ENCODE results near the gene ASB3. TPM values are rescaled to one million over a fixed set of nuclear protein-coding genes. Genes with fewer than 3 reads are reported as not detected.
"Not testable (repeated sequence)": the region's sequence is repeated elsewhere in the genome, so short reads cannot be mapped to it uniquely, and the experiment has no call there.

The ASB3 gene
- total and polyA plus RNA-seq, 2 donors: 25.1 to 31.8 TPM

DNA sequence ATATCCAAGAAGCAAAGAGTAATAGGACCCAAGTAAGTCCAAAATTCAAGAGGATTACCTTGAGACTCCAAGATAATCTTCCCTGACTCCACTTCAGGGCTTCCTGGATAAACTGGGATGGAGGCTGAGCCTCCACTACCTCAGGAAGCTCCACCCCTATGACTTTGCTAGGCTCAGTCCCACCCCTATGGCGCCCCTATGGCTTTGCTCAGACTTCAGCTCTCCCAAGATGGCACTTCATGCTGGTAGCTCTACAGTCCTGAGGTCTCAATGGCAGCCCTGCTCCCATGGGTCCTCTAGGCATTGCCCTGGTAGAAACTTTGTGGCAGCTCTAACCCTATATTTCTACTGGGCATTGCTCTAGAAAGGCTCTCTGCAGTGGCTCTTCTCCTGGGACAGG lies 89.1 kb downstream of the ASB3 start:
- peaks cover 18 to 21% of the 10 kb centered on the region in 2 donors for H3K36me3 ChIP-seq (ENCODE audit: control insufficient read depth in 2 of 2, insufficient read depth in 2 of 2, low read length in 1 of 2)
- no peak overlapping the region for H3K4me3 ChIP-seq (ENCODE audit: low read length in 2 of 2)
- H3K27ac ChIP-seq (ENCODE audit: low read depth in 1 of 2, low read length in 1 of 2): no peak overlapping the region
- no peaks in the 10 kb centered on the region for H3K4me1 ChIP-seq (ENCODE audit: control insufficient read depth in 2 of 2, insufficient read depth in 2 of 2, low read length in 2 of 2)
- no peak for DNase-seq (ENCODE audit: low read depth in 6 of 9, low spot score in 9 of 9)
- H3K9me3 ChIP-seq (ENCODE audit: control insufficient read depth in 2 of 2, insufficient read depth in 1 of 2, low read length in 1 of 2): no peaks in the 10 kb centered on the region
- H3K27me3 ChIP-seq (ENCODE audit: control insufficient read depth in 2 of 2, insufficient read depth in 1 of 2, low read length in 1 of 2): no peaks in the 10 kb centered on the region
- 100% methylated on average over 1 of the region's 1 CpG for WGBS

DNA sequence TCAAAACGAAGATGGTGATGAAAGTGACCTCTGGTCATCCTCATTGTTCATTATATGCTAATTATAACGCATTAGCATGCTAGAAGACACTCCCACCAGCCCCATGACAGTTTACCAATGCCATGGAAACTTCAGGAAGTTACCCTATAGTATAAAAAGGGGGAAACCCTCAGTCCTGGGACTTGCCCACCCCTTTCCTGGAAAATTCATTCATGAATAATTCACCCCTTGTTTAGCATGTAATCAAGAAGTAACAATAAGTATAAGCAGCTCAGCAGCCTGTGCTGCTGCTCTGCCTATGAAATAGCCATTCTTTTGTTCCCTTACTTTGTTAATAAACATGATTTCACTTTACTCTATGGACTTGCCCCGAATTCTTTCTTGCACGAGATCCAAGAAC lies 89.7 kb downstream of the ASB3 start:
- DNase-seq (ENCODE audit: low read depth in 6 of 9, low spot score in 9 of 9): no peak
- Histone ChIP-seq H3K36me3 (ENCODE audit: control insufficient read depth in 2 of 2, insufficient read depth in 2 of 2, low read length in 1 of 2) (peaks cover 18 to 23% of the 10 kb centered on the region in 2 donors), H3K27me3 (ENCODE audit: control insufficient read depth in 2 of 2, insufficient read depth in 1 of 2, low read length in 1 of 2) (no peaks in the 10 kb centered on the region), H3K4me1 (ENCODE audit: control insufficient read depth in 2 of 2, insufficient read depth in 2 of 2, low read length in 2 of 2) (no peaks in the 10 kb centered on the region), H3K27ac (ENCODE audit: low read depth in 1 of 2, low read length in 1 of 2) (no peak overlapping the region), H3K4me3 (ENCODE audit: low read length in 2 of 2) (no peak overlapping the region), H3K9me3 (ENCODE audit: control insufficient read depth in 2 of 2, insufficient read depth in 1 of 2, low read length in 1 of 2) (no peaks in the 10 kb centered on the region)
- 99% methylated on average over 4 of the region's 4 CpGs for WGBS

DNA sequence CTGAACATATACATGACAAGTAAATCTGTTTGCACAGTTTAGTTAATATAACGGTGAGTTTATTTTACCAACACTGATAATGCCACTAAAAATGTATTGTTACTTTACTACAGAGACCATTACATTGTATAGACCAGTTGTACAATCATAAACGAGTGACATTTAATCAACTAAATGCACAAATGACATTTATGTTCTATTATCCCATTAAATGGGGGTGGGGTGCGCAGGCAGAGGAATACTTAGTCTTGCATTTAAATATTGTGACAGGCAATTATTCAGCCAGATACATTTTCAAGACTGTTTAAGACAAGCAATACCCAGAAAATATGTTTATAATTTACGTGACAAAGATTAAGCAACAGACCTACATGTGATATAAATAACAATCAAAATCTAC lies 91.2 kb downstream of the ASB3 start:
- H3K36me3 ChIP-seq (ENCODE audit: control insufficient read depth in 2 of 2, insufficient read depth in 2 of 2, low read length in 1 of 2): peaks cover 18 to 27% of the 10 kb centered on the region in 2 donors
- H3K27ac ChIP-seq (ENCODE audit: low read depth in 1 of 2, low read length in 1 of 2): no peak overlapping the region
- 98% methylated on average over 4 of the region's 4 CpGs for WGBS
- H3K4me1 ChIP-seq (ENCODE audit: control insufficient read depth in 2 of 2, insufficient read depth in 2 of 2, low read length in 2 of 2): no peaks in the 10 kb centered on the region
- no peaks in the 10 kb centered on the region for H3K27me3 ChIP-seq (ENCODE audit: control insufficient read depth in 2 of 2, insufficient read depth in 1 of 2, low read length in 1 of 2)
- no peak for DNase-seq (ENCODE audit: low read depth in 6 of 9, low spot score in 9 of 9)
- no peak overlapping the region for H3K4me3 ChIP-seq (ENCODE audit: low read length in 2 of 2)
- no peaks in the 10 kb centered on the region for H3K9me3 ChIP-seq (ENCODE audit: control insufficient read depth in 2 of 2, insufficient read depth in 1 of 2, low read length in 1 of 2)

DNA sequence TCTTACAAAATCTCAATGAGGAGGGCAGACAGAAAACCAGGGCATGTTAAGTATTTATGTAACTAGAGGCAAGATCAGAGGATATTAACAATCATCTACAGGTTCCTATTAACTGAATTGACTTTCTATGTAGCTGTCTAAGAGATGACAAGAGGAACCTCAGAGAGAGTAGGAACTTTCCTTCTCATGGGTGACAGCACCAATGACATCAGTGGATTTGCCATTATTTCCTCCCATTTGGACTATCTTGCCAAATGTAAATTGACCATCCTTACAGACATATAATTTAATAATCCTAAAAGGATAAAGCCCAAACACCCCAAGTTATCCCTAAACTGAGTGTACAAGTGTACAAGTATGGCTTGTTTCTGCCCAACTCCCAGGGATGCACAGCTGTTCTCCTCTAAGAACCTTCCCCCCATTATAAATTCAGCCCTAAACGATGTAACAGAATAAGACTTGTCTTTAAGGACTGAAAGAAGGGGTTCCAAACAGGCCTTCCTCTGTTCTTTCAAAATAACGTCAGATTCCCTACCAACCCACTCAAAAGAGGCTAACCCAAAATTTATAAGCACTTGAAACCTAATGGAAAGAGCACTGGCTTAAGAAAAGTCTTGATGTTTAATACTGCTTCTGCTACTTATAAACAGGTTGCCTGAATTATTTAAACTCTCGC lies 92.5 kb downstream of the ASB3 start:
- DNase-seq (ENCODE audit: low read depth in 6 of 9, low spot score in 9 of 9): no peak
- over 99% methylated on average over 3 of the region's 3 CpGs for WGBS
- Histone ChIP-seq H3K4me1 (ENCODE audit: control insufficient read depth in 2 of 2, insufficient read depth in 2 of 2, low read length in 2 of 2) (no peaks in the 10 kb centered on the region), H3K27ac (ENCODE audit: low read depth in 1 of 2, low read length in 1 of 2) (no peak overlapping the region), H3K27me3 (ENCODE audit: control insufficient read depth in 2 of 2, insufficient read depth in 1 of 2, low read length in 1 of 2) (no peaks in the 10 kb centered on the region), H3K9me3 (ENCODE audit: control insufficient read depth in 2 of 2, insufficient read depth in 1 of 2, low read length in 1 of 2) (no peaks in the 10 kb centered on the region), H3K36me3 (ENCODE audit: control insufficient read depth in 2 of 2, insufficient read depth in 2 of 2, low read length in 1 of 2) (peaks cover 13 to 18% of the 10 kb centered on the region in 2 donors), H3K4me3 (ENCODE audit: low read length in 2 of 2) (no peak overlapping the region)

DNA sequence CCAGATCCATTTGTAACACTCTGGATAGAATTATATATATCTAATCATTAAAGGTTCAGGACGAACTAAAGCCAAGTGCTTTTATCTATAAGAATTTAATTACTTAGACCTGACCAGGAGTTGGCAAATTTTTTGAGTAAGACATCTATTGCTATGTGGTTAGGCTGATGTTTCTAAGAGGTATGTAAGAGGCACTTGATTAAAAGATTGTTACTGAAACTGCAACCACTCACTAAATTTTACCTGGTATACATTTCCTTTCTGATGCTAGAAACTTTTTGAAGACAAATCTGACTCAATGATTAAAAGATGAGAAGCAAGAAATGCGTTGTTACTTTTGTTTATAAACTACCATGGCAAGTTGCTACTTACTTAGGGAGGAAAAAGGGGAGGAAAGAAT lies 95.9 kb downstream of the ASB3 start:
- H3K36me3 ChIP-seq (ENCODE audit: control insufficient read depth in 2 of 2, insufficient read depth in 2 of 2, low read length in 1 of 2): peaks cover 3 to 16% of the 10 kb centered on the region in 2 donors
- H3K4me3 ChIP-seq (ENCODE audit: low read length in 2 of 2): no peak overlapping the region
- H3K27me3 ChIP-seq (ENCODE audit: control insufficient read depth in 2 of 2, insufficient read depth in 1 of 2, low read length in 1 of 2): no peaks in the 10 kb centered on the region
- no peaks in the 10 kb centered on the region for H3K4me1 ChIP-seq (ENCODE audit: control insufficient read depth in 2 of 2, insufficient read depth in 2 of 2, low read length in 2 of 2)
- DNase-seq (ENCODE audit: low read depth in 6 of 9, low spot score in 9 of 9): no peak
- H3K27ac ChIP-seq (ENCODE audit: low read depth in 1 of 2, low read length in 1 of 2): no peak overlapping the region
- no peaks in the 10 kb centered on the region for H3K9me3 ChIP-seq (ENCODE audit: control insufficient read depth in 2 of 2, insufficient read depth in 1 of 2, low read length in 1 of 2)
- 98% methylated on average over 2 of the region's 2 CpGs for WGBS

DNA sequence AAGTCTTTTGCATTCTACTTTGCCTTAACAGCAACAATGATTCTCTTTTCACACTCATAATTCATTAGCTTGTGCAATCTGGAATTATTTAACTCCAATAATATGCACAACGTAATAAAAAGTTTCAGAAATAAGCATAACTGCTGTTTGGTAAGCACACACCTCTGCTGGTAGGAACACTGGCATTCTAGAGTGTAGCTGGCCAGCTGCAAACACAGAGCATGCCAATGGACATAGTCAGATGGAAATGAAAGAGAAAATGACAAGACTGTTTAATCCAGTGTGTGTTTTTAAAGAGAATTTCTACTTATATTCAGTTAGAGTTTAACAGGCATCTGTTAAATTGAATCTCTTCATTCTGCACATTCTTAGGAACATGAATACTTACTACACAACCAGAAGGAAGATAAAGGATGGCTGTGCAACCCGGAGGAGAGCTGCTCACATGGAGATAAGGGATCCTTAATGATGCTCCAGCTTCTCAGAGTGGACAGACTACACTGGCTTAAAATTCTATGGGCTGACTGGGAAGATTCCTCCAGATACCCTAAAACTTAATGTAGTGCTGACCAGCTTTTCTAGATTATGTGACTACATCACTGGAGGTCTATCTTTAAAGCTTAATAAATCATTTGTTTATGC lies 113.8 kb downstream of the ASB3 start:
- H3K4me3 ChIP-seq (ENCODE audit: low read length in 2 of 2): no peak overlapping the region
- no peak for DNase-seq (ENCODE audit: low read depth in 6 of 9, low spot score in 9 of 9)
- H3K27ac ChIP-seq (ENCODE audit: low read depth in 1 of 2, low read length in 1 of 2): no peak overlapping the region
- no peaks in the 10 kb centered on the region for H3K9me3 ChIP-seq (ENCODE audit: control insufficient read depth in 2 of 2, insufficient read depth in 1 of 2, low read length in 1 of 2)
- no peaks in the 10 kb centered on the region for H3K27me3 ChIP-seq (ENCODE audit: control insufficient read depth in 2 of 2, insufficient read depth in 1 of 2, low read length in 1 of 2)
- WGBS: 95% methylated on average over 2 of the region's 2 CpGs
- no peaks in the 10 kb centered on the region for H3K4me1 ChIP-seq (ENCODE audit: control insufficient read depth in 2 of 2, insufficient read depth in 2 of 2, low read length in 2 of 2)
- peaks cover 0 to 11% of the 10 kb centered on the region in 2 donors for H3K36me3 ChIP-seq (ENCODE audit: control insufficient read depth in 2 of 2, insufficient read depth in 2 of 2, low read length in 1 of 2)

DNA sequence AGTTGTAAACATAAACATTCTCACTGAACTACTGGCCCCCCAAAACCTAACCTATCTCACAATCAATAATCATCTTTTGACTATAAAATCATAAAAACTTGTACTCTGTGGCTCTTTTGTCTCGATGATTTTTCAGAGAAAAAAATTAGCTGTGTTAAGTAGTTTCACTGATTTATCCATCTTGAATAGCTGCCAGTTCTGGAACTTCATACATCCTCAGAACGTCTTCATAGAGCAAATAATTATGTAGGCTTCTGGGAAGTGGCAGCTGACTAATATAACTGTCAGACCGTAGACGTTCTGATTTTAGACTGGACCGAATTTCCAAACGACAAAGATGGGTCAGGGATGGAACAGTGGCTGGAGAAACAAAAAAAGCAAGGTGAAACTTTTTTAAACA lies 116.4 kb downstream of the ASB3 start:
- DNase-seq (ENCODE audit: low read depth in 6 of 9, low spot score in 9 of 9): no peak

DNA sequence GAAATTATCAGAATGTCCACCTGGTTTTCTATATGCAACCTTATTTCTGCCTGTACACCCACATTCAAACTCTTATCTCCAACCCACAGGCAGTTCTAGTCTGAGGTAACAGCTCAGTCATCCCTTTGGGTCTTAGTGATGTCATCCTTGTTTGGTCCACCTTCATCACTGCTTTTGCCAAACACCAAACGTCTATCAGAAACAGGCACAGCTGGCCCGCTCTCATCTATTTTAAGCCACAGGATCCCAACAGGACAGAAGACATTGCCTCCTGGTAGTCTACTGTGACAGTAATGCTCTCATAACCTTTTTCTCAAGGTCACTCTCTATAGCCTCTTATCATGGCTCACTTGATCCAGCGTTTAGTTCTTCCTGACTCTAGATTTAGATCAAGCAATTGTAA lies 118.1 kb downstream of the ASB3 start:
- peaks cover 0 to 12% of the 10 kb centered on the region in 2 donors for H3K36me3 ChIP-seq (ENCODE audit: control insufficient read depth in 2 of 2, insufficient read depth in 2 of 2, low read length in 1 of 2)
- DNase-seq (ENCODE audit: low read depth in 6 of 9, low spot score in 9 of 9): no peak
- 96% methylated on average over 3 of the region's 3 CpGs for WGBS

More for the DNA sequence above, 116.4 kb downstream of the ASB3 start:
- no peaks in the 10 kb centered on the region for H3K4me1 ChIP-seq (ENCODE audit: control insufficient read depth in 2 of 2, insufficient read depth in 2 of 2, low read length in 2 of 2)
- no peaks in the 10 kb centered on the region for H3K9me3 ChIP-seq (ENCODE audit: control insufficient read depth in 2 of 2, insufficient read depth in 1 of 2, low read length in 1 of 2)
- H3K36me3 ChIP-seq (ENCODE audit: control insufficient read depth in 2 of 2, insufficient read depth in 2 of 2, low read length in 1 of 2): peaks cover 0 to 12% of the 10 kb centered on the region in 2 donors
- no peaks in the 10 kb centered on the region for H3K27me3 ChIP-seq (ENCODE audit: control insufficient read depth in 2 of 2, insufficient read depth in 1 of 2, low read length in 1 of 2)
- WGBS: 97% methylated on average over 6 of the region's 6 CpGs
- no peak overlapping the region for H3K27ac ChIP-seq (ENCODE audit: low read depth in 1 of 2, low read length in 1 of 2)
- no peak overlapping the region for H3K4me3 ChIP-seq (ENCODE audit: low read length in 2 of 2)

DNA sequence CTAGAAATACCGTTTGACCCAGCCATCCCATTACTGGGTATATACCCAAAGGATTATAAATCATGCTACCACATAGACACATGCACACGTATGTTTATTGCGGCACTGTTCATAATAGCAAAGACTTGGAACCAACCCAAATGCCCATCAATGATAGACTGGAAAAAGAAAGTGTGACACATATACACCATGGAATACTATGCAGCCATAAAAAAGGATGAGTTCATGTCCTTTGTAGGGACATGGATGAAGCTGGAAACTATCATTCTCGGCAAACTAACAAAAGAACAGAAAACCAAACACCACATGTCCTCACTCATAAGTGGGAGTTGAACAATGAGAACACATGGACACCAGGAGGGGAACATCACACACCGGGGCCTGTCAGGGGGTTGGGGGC lies 119.6 kb downstream of the ASB3 start:
- not testable (repeated sequence) for H3K27me3 ChIP-seq (ENCODE audit: control insufficient read depth in 2 of 2, insufficient read depth in 1 of 2, low read length in 1 of 2); H3K9me3 ChIP-seq (ENCODE audit: control insufficient read depth in 2 of 2, insufficient read depth in 1 of 2, low read length in 1 of 2); H3K4me1 ChIP-seq (ENCODE audit: control insufficient read depth in 2 of 2, insufficient read depth in 2 of 2, low read length in 2 of 2); H3K4me3 ChIP-seq (ENCODE audit: low read length in 2 of 2); DNase-seq (ENCODE audit: low read depth in 6 of 9, low spot score in 9 of 9); H3K27ac ChIP-seq (ENCODE audit: low read depth in 1 of 2, low read length in 1 of 2)
- H3K36me3 ChIP-seq (ENCODE audit: control insufficient read depth in 2 of 2, insufficient read depth in 2 of 2, low read length in 1 of 2): peaks cover 0 to 12% of the 10 kb centered on the region in 2 donors
- 98% methylated on average over 5 of the region's 5 CpGs for WGBS

More for the DNA sequence above, 118.1 kb downstream of the ASB3 start:
- H3K9me3 ChIP-seq (ENCODE audit: control insufficient read depth in 2 of 2, insufficient read depth in 1 of 2, low read length in 1 of 2): no peaks in the 10 kb centered on the region
- H3K4me3 ChIP-seq (ENCODE audit: low read length in 2 of 2): no peak overlapping the region
- H3K27ac ChIP-seq (ENCODE audit: low read depth in 1 of 2, low read length in 1 of 2): no peak overlapping the region
- no peaks in the 10 kb centered on the region for H3K4me1 ChIP-seq (ENCODE audit: control insufficient read depth in 2 of 2, insufficient read depth in 2 of 2, low read length in 2 of 2)
- no peaks in the 10 kb centered on the region for H3K27me3 ChIP-seq (ENCODE audit: control insufficient read depth in 2 of 2, insufficient read depth in 1 of 2, low read length in 1 of 2)
